Measurements from ENCODE around the gene PPFIA2.

The PPFIA2 gene

GRCh38 chr12:81470923-81471322 lies 288.2 kb downstream of the PPFIA2 start:
- TF ChIP-seq EZH2 (IDR thresholded peaks at IDR 0.05) (no peak), POLR2AphosphoS5 (IDR thresholded peaks at IDR 0.05; ENCODE audit: borderline replicate concordance, low read depth, low read length) (no peak), FOXP2 (optimal IDR thresholded peaks at IDR 0.05; ENCODE audit: control extremely low read depth, extremely low read length, insufficient read depth) (no peak)
- Histone ChIP-seq H3K27ac (no peak overlapping the region), H3K9me3 (ENCODE audit: low read depth, low read length) (no peaks in the 10 kb centered on the region), H3K4me3 (no peak overlapping the region), H3K36me3 (ENCODE audit: insufficient read depth, low read length) (no peaks in the 10 kb centered on the region), H3K9ac (ENCODE audit: insufficient read length) (no peak overlapping the region)
- no peak for DNase-seq (ENCODE audit: low read depth, low spot score)

- TF ChIP-seq EZH2 (IDR thresholded peaks at IDR 0.05) (no peak), FOXP2 (optimal IDR thresholded peaks at IDR 0.05; ENCODE audit: control extremely low read depth, extremely low read length, insufficient read depth) (no peak), POLR2AphosphoS5 (IDR thresholded peaks at IDR 0.05; ENCODE audit: borderline replicate concordance, low read depth, low read length) (no peak)
- no peak for DNase-seq (ENCODE audit: low read depth, low spot score)
- Histone ChIP-seq H3K27ac (peak overlapping the region; percentile 67), H3K9me3 (ENCODE audit: low read depth, low read length) (no peaks in the 10 kb centered on the region), H3K36me3 (ENCODE audit: insufficient read depth, low read length) (no peaks in the 10 kb centered on the region), H3K9ac (ENCODE audit: insufficient read length) (no peak overlapping the region), H3K4me3 (no peak overlapping the region)
Observed at GRCh38 chr12:81468206-81468605, 290.9 kb downstream of the PPFIA2 start.

DNA sequence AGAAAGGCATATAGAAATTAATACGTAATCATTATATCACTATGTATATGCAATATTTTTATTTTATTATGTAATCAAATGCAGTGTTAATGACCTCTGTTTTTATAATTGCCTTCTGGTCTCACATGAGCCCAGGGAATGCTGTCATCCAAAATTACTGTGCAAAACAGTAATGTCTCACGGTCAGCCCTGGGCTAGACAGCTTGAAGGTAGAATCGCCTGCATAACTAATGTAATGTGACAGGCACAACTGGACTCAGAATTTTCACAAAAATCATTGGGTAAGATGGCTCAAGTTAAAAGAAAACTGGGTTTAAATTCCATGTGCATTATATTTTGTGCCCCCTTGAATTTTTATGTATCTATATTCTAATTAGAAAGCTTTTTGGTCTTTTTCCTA lies 293.3 kb downstream of the PPFIA2 start:
- Histone ChIP-seq H3K36me3 (ENCODE audit: insufficient read depth, low read length) (no peaks in the 10 kb centered on the region), H3K9me3 (ENCODE audit: low read depth, low read length) (no peaks in the 10 kb centered on the region), H3K27ac (no peak overlapping the region), H3K4me3 (no peak overlapping the region), H3K9ac (ENCODE audit: insufficient read length) (no peak overlapping the region)
- DNase-seq (ENCODE audit: low read depth, low spot score): no peak
- TF ChIP-seq POLR2AphosphoS5 (IDR thresholded peaks at IDR 0.05; ENCODE audit: borderline replicate concordance, low read depth, low read length): no peak
- TF ChIP-seq EZH2 (IDR thresholded peaks at IDR 0.05): no peak
- TF ChIP-seq FOXP2 (optimal IDR thresholded peaks at IDR 0.05; ENCODE audit: control extremely low read depth, extremely low read length, insufficient read depth): no peak

- no peak for DNase-seq (ENCODE audit: low read depth, low spot score)
- H3K4me3 ChIP-seq: no peak overlapping the region
- no peak overlapping the region for H3K9ac ChIP-seq (ENCODE audit: insufficient read length)
- H3K9me3 ChIP-seq (ENCODE audit: low read depth, low read length): no peaks in the 10 kb centered on the region
- no peaks in the 10 kb centered on the region for H3K36me3 ChIP-seq (ENCODE audit: insufficient read depth, low read length)
- no peak overlapping the region for H3K27ac ChIP-seq
- TF ChIP-seq EZH2 (IDR thresholded peaks at IDR 0.05): no peak
- TF ChIP-seq FOXP2 (optimal IDR thresholded peaks at IDR 0.05; ENCODE audit: control extremely low read depth, extremely low read length, insufficient read depth): no peak
Observed at GRCh38 chr12:81465191-81465590, 294.0 kb downstream of the PPFIA2 start.

DNA sequence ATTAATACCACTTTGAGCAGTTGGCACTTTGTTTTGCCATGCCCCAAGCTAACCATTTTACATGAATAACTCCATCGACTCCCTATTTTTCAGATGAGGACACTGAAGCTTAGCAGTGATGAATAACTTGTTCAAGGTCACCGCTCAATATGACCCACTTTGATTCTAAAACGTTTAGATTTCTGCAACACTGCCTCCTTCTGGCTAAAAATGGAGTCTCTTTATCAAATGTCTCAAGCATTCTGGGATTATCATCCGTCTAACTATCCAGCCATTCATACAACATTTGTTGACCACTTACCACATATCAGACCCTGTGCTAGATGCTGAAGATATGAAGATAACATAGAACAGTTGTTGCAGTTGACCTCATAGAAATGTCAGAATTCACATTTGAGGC lies 298.0 kb downstream of the PPFIA2 start:
- H3K9me3 ChIP-seq (ENCODE audit: low read depth, low read length): no peaks in the 10 kb centered on the region
- no peak for TF ChIP-seq POLR2AphosphoS5 (IDR thresholded peaks at IDR 0.05; ENCODE audit: borderline replicate concordance, low read depth, low read length)
- no peak for TF ChIP-seq FOXP2 (optimal IDR thresholded peaks at IDR 0.05; ENCODE audit: control extremely low read depth, extremely low read length, insufficient read depth)
- TF ChIP-seq EZH2 (IDR thresholded peaks at IDR 0.05): no peak
- no peaks in the 10 kb centered on the region for H3K36me3 ChIP-seq (ENCODE audit: insufficient read depth, low read length)
- H3K9ac ChIP-seq (ENCODE audit: insufficient read length): no peak overlapping the region
- no peak overlapping the region for H3K4me3 ChIP-seq
- H3K27ac ChIP-seq: no peak overlapping the region
- DNase-seq (ENCODE audit: low read depth, low spot score): no peak

GRCh38 chr12:81450920-81451739 lies 308.0 kb downstream of the PPFIA2 start:
- no peak for DNase-seq (ENCODE audit: low read depth, low spot score)
- no peak overlapping the region for H3K27ac ChIP-seq
- no peak overlapping the region for H3K9ac ChIP-seq (ENCODE audit: insufficient read length)
- no peaks in the 10 kb centered on the region for H3K36me3 ChIP-seq (ENCODE audit: insufficient read depth, low read length)
- no peak for TF ChIP-seq FOXP2 (optimal IDR thresholded peaks at IDR 0.05; ENCODE audit: control extremely low read depth, extremely low read length, insufficient read depth)
- 0 out of 2 replicates have a peak overlapping the region, but pooled peaks have one; percentile 16 for H3K4me3 ChIP-seq
- no peaks in the 10 kb centered on the region for H3K9me3 ChIP-seq (ENCODE audit: low read depth, low read length)

DNA sequence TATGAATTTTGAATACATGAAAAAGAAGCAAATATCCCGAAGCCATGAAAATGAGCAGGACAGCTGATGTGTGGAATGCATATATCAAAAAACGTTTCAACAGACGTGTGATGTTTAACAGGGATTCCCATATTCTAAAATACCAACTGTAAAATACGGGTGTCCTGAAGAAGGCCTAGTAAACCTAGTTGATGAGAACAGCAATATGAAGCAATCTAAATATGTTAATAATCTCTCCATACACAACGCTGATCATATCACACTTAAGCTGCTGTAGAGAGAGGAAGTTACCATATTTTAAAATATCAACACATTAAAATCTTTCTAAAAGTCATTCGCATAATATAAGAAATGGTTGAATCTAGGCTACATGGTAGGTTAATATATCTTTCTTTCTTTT lies 317.5 kb downstream of the PPFIA2 start:
- Histone ChIP-seq H3K9ac (ENCODE audit: insufficient read length) (no peak overlapping the region), H3K27ac (no peak overlapping the region), H3K4me3 (no peak overlapping the region), H3K9me3 (ENCODE audit: low read depth, low read length) (no peaks in the 10 kb centered on the region), H3K36me3 (ENCODE audit: insufficient read depth, low read length) (no peaks in the 10 kb centered on the region)
- no peak for DNase-seq (ENCODE audit: low read depth, low spot score)
- TF ChIP-seq FOXP2 (optimal IDR thresholded peaks at IDR 0.05; ENCODE audit: control extremely low read depth, extremely low read length, insufficient read depth) (no peak), POLR2AphosphoS5 (IDR thresholded peaks at IDR 0.05; ENCODE audit: borderline replicate concordance, low read depth, low read length) (no peak), EZH2 (IDR thresholded peaks at IDR 0.05) (no peak)

DNA sequence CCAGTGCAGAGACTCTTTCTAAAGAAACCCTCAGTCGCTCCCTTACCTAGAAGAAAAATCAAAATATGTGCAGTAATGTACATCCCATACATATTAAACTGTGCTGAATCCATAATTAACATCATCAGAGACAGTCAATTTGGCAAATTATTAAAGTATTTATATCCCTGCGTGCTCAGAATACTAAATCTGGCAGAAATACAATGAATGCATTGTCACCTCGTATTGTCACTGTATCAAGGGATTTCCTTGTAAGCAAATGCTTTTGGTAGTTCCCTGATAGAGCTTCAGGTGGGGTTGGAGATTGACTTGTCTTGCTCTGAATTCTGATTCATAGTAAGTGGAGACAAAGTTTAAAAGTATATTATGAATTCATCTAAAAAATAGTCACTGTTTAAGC lies 319.1 kb downstream of the PPFIA2 start:
- no peak for TF ChIP-seq EZH2 (IDR thresholded peaks at IDR 0.05)
- Histone ChIP-seq H3K4me3 (no peak overlapping the region), H3K27ac (no peak overlapping the region), H3K9me3 (ENCODE audit: low read depth, low read length) (no peaks in the 10 kb centered on the region), H3K9ac (ENCODE audit: insufficient read length) (no peak overlapping the region), H3K36me3 (ENCODE audit: insufficient read depth, low read length) (no peaks in the 10 kb centered on the region)
- DNase-seq (ENCODE audit: low read depth, low spot score): no peak

- no peaks in the 10 kb centered on the region for H3K36me3 ChIP-seq (ENCODE audit: insufficient read depth, low read length)
- no peak overlapping the region for H3K9ac ChIP-seq (ENCODE audit: insufficient read length)
- H3K27ac ChIP-seq: no peak overlapping the region
- no peak overlapping the region for H3K4me3 ChIP-seq
- no peak for DNase-seq (ENCODE audit: low read depth, low spot score)
- H3K9me3 ChIP-seq (ENCODE audit: low read depth, low read length): no peaks in the 10 kb centered on the region
- TF ChIP-seq FOXP2 (optimal IDR thresholded peaks at IDR 0.05; ENCODE audit: control extremely low read depth, extremely low read length, insufficient read depth) (no peak), EZH2 (IDR thresholded peaks at IDR 0.05) (no peak), POLR2AphosphoS5 (IDR thresholded peaks at IDR 0.05; ENCODE audit: borderline replicate concordance, low read depth, low read length) (no peak)
Observed at GRCh38 chr12:81439344-81439743, 319.8 kb downstream of the PPFIA2 start.
